K562 (cell line): ENCODE results near the gene RAI14. TPM values are rescaled to one million over a fixed set of nuclear protein-coding genes. Genes with fewer than 3 reads are reported as not detected.
"Not testable (repeated sequence)": the region's sequence is repeated elsewhere in the genome, so short reads cannot be mapped to it uniquely, and the experiment has no call there.

Experiments used
- ATAC-seq: fragments of 200-7000 bp; cut with Tn5 transposase; 3 replicates; pipeline ENCODE4 v1.9.1; 2020; ENCODE audit warnings: moderate library complexity
- BruUV-seq: library from RNA; stranded (reverse); fragments of 400-500 nt; replicated peaks from 2 replicates; lab custom pipeline; 2021; lab: Mats Ljungman, UMichigan
- CTCF ChIA-PET: fragments of 300-600 bp; formaldehyde crosslinking; extraction: SDS; loops from one replicate; lab custom pipeline; 2021; ENCODE audit warnings: low intra/inter-chr PET ratio; lab: Yijun Ruan, JAX
- POLR2A ChIA-PET: fragments of 300-600, 350-650 bp; sonication (Branson Sonifier 250); formaldehyde crosslinking; extraction: SDS; loops from one replicate; lab custom pipeline; 2021; ENCODE audit warnings: antibody characterized with exemption, inconsistent platforms; lab: Yijun Ruan, JAX
- DNase-seq, 4 experiments: peaks; one replicate each; pipeline versions ENCODE4 v3.0.0 to v3.0.0-alpha.2; 2011 to 2018; ENCODE audit warnings: low spot score in 3 of 4, mixed read lengths in 3 of 4; ENCODE audit errors: extremely low read depth in 1 of 4
- FAIRE-seq: peaks from 2 replicates; lab custom pipeline; 2011; peaks lifted over from hg19 to GRCh38; lab: Jason Lieb, UNC
- H2AFZ ChIP-seq: 2 replicates; pipeline ENCODE4 v1.6.0; 2011; ENCODE audit warnings: low read depth, low read length, control low read depth, inconsistent platforms
- H3K27ac ChIP-seq: fragments of 200-600 bp; 3 replicates; pipeline ENCODE4 v1.8.0; 2011; ENCODE audit warnings: low read depth, mild to moderate bottlenecking, control low read depth, inconsistent platforms, low read length, moderate library complexity, mixed read lengths; ENCODE audit errors: extremely low read depth
- H3K27me3 ChIP-seq, 2 experiments: fragments of 300-600 bp in 1 of 2; 2 replicates in 1 of 2; 3 replicates in 1 of 2; pipeline versions ENCODE4 v1.6.0 to v1.8.0; 2011; ENCODE audit warnings: inconsistent platforms in 2 of 2, low read length in 2 of 2, mild to moderate bottlenecking in 1 of 2, mixed read lengths in 1 of 2, moderate library complexity in 1 of 2; ENCODE audit not compliant: control insufficient read depth in 2 of 2, insufficient read depth in 2 of 2
- H3K36me3 ChIP-seq: fragments of 300-600 bp; 3 replicates; pipeline ENCODE4 v1.8.0; 2011; ENCODE audit warnings: mild to moderate bottlenecking, low read length, inconsistent platforms; ENCODE audit not compliant: control insufficient read depth, insufficient read depth
- H3K4me1 ChIP-seq, 2 experiments: fragments of 200-600 bp in 1 of 2; replicated peaks in 1 of 2; 2 replicates in 1 of 2; 3 replicates in 1 of 2; pipeline versions ENCODE4 v1.5.1 to v1.8.0; 2011; ENCODE audit warnings: inconsistent platforms in 2 of 2, low read length in 2 of 2, mild to moderate bottlenecking in 1 of 2, mixed read lengths in 1 of 2, moderate library complexity in 1 of 2; ENCODE audit not compliant: control insufficient read depth in 2 of 2, insufficient read depth in 2 of 2
- H3K4me2 ChIP-seq: 2 replicates; pipeline ENCODE4 v1.6.1; 2011; ENCODE audit warnings: low read length, control low read depth, inconsistent platforms, mixed read lengths; ENCODE audit not compliant: insufficient read depth
- H3K4me3 ChIP-seq: fragments of 200-600 bp; sonication (generic), shearing (Covaris generic); 2 replicates; pipeline ENCODE4 v1.5.1; 2016; ENCODE audit warnings: control low read depth, inconsistent platforms
- H3K79me2 ChIP-seq: fragments of 200-600 bp; 3 replicates; pipeline ENCODE4 v1.8.0; 2011; ENCODE audit warnings: low read length, inconsistent platforms; ENCODE audit not compliant: control insufficient read depth, insufficient read depth
- H3K9ac ChIP-seq, 2 experiments: 2 replicates each; pipeline versions ENCODE4 v1.6.0 to v1.6.1; 2011; ENCODE audit warnings: low read depth in 2 of 2, low read length in 2 of 2, control low read depth in 1 of 2, inconsistent platforms in 1 of 2, mild to moderate bottlenecking in 1 of 2, mixed read lengths in 1 of 2; ENCODE audit not compliant: insufficient read depth in 1 of 2
- H3K9me1 ChIP-seq: one replicate; pipeline ENCODE4 v1.6.0; 2011; ENCODE audit warnings: inconsistent platforms, mild to moderate bottlenecking, low read length, moderate library complexity; ENCODE audit not compliant: control insufficient read depth, insufficient read depth
- H3K9me3 ChIP-seq: replicated peaks from 2 replicates; pipeline ENCODE4 v1.5.1; 2011; ENCODE audit warnings: low read depth, low read length, inconsistent platforms; ENCODE audit not compliant: control insufficient read depth, insufficient read depth
- H4K20me1 ChIP-seq: replicated peaks from 2 replicates; pipeline ENCODE4 v1.6.1; 2011; ENCODE audit warnings: low read length, inconsistent platforms, mixed read lengths; ENCODE audit not compliant: control insufficient read depth, insufficient read depth
- DMBX1 ChIP-seq: fragments of 250-450 bp; sonication (Bioruptor Pico); IDR thresholded peaks from 2 replicates; pipeline ENCODE4 v1.8.0; 2022; ENCODE audit warnings: inconsistent platforms, mild to moderate bottlenecking, moderate library complexity, borderline replicate concordance
- WGBS: fragments of 100-300 bp; shearing (Covaris generic); methylation state at CpG from one replicate; pipeline ENCODE4 v1.1.6; 2016; ENCODE audit warnings: low coverage, mixed read lengths; ENCODE audit not compliant: insufficient coverage; ENCODE audit errors: missing lambda C conversion rate; 5-methylcytosine and 5-hydroxymethylcytosine counted together
- in situ Hi-C: fragments of 300-500 bp; cut with MboI; formaldehyde crosslinking; loops from 4 replicates; pipeline ENCODE4 v1.15.0; 2018; ENCODE audit warnings: inconsistent platforms, mixed read lengths
- intact Hi-C: fragments of 100-400 bp; cut with micrococcal nuclease; formaldehyde crosslinking; loops from 2 replicates; pipeline ENCODE4 v1.14.2; 2022
- polyA plus RNA-seq, 8 experiments: library from polyadenylated mRNA; depleted of rRNA in 4 of 8; stranded (reverse) in 5 of 8; unstranded in 3 of 8; fragments of >200 nt; fragmentation: Nextera tagmentation in 2 of 8; fragmentation: Illumina TruSeq in 1 of 8; extraction: Ambion mirVana in 2 of 8; extraction: Trizol in 1 of 8; gene quantifications; 2 replicates each; pipeline versions ENCODE4 v1.2.1 to v1.2.3, GENCODE V29; 2011 to 2014; ENCODE audit warnings: inconsistent platforms in 1 of 8, missing spikeins in 1 of 8
- total RNA-seq, 7 experiments: library from RNA; depleted of rRNA in 6 of 7; stranded (reverse); fragments of >200 nt in 6 of 7; fragmentation: Illumina TruSeq in 2 of 7; extraction: Trizol in 2 of 7; gene quantifications; 2 replicates each; pipeline versions ENCODE4 v1.2.1 to v1.2.3, GENCODE V29; 2011 to 2021; ENCODE audit warnings: low replicate concordance in 1 of 7

RAI14 gene
- total and polyA plus RNA-seq, 9 of the 15 experiments (the other 6 are each of a cell fraction or from before 2014, with no cell fraction given), result 11.3 to 82.5 (median 34.8) TPM

GRCh38 chr5:34753236-34753635, 97.1 kb downstream of the RAI14 start:
- in situ Hi-C loops, CTCF ChIA-PET, ATAC-seq, H3K79me2 ChIP-seq, H3K36me3 ChIP-seq, DNase-seq, H3K4me1 ChIP-seq, FAIRE-seq, H4K20me1 ChIP-seq, H3K27me3 ChIP-seq, H3K9me3 ChIP-seq, intact Hi-C loops, H3K9me1 ChIP-seq, H3K4me3 ChIP-seq, BruUV-seq, H3K9ac ChIP-seq, H2AFZ ChIP-seq, H3K27ac ChIP-seq, H3K4me2 ChIP-seq: not testable (repeated sequence)
- POLR2A ChIA-PET, result interaction anchor here (1.4 kb wide), 1 partner anchor 8 kb away, joined by 3 read pairs; no protein-coding TSS in a partner anchor
- WGBS, result 77% methylated on average over 2 of the region's 2 CpGs

GRCh38 chr5:34755926-34756325, 99.8 kb downstream of the RAI14 start:
- no peak for TF ChIP-seq DMBX1 (CRISPR knock-in tag)
- WGBS, result 55% methylated on average over 4 of the region's 4 CpGs
- Histone ChIP-seq H3K27me3 (no peaks in the 10 kb centered on the region), H4K20me1 (no peaks in the 10 kb centered on the region), H3K79me2 (no peaks in the 10 kb centered on the region), H3K4me2 (no peak overlapping the region), H3K4me1 (no peaks in the 10 kb centered on the region), H3K9ac (no peak overlapping the region), H3K27ac (no peak overlapping the region), H3K36me3 (peaks cover 17% of the 10 kb centered on the region; the same call in 2 of the 3 replicates), H3K4me3 (no peak overlapping the region), H3K9me1 (no peaks in the 10 kb centered on the region), H3K9me3 (no peaks in the 10 kb centered on the region), H2AFZ (no peak overlapping the region)
- BruUV-seq, result no TSS peak
- no peak for FAIRE-seq
- CTCF ChIA-PET, result no interaction called here
- in situ Hi-C loops, result no loop called here
- no peak for DNase-seq
- intact Hi-C loops, result no loop called here
- ATAC-seq, result no peak
- POLR2A ChIA-PET, result no interaction called here
